ENCODE results near the gene SERTAD2.

Gene SERTAD2

DNA sequence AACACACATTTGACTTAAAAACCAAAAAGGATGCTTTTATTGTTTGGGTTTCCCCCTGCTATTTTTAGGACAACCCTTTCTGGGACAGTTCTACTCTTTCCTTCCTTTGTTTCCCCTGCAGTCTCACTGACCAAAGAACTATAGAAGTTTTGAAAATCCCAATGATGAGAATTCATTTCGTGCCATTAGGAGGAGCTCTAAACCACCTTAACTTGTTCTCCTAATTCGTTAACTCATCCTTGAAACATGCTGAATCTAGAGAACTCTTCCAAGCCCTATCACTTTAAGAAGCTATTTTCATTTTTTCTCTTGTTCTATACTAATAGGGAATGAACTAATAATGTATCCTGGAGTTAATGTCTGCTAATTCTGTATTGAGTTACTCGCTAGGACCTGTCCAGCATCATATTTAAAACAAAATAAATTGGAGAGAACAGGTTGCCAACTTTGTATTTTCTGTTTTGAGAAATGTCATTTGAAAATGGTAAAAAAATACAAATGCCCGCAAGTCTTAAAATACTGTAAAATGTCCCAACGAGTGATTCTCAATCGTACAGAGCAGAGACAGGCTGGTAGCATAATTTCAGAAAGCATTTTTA is 66.7 kb downstream of the SERTAD2 start:
- DNase-seq (ENCODE audit: low read depth in 3 of 3, low spot score in 1 of 3): no peak

DNA sequence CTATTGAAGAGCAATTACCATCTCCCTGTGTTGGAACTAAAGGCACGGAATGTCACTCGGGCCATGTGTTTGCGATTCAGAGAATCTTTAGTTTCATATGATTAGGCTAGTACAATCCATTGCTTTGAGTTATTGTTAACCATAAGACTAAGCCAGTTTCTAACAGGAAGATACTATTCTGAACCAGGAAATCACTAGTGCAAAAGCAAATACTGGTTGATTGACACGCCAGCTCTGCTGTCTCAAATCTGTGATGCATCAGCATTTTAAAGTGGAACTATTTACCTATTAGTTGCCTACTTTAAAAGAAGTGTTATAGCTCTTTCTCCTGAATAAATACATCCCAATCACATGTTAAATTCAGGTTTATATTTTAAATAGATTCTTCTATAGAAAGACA is 67.7 kb downstream of the SERTAD2 start:
- no peak for DNase-seq (ENCODE audit: low read depth in 3 of 3, low spot score in 1 of 3)

DNA sequence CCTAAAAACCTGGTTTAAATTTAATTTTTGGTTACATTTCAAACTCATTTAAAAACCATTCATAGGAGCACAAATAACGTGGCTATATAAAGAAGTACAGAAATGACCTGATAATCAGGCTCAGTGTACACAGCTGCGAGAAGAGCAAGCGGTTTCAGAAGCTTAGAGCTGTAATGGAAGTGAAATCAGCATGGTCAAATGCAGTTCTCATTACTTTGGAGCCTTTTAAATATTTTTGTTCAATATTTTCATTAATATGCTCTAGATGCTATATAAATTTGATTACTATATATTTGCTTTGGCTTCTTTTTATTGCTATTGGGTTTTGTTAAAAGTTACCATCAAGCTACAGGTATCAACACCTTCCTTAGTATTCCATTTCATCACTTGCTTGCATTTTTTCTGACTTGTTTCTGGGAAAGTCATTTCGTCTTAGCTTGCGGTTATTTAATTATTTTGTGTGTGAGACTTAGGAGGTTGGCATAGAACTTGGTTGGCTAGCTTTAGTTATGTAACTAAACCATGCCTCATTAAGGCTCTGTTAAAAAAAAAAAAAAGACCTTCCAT is 70.9 kb downstream of the SERTAD2 start:
- DNase-seq (ENCODE audit: low read depth in 3 of 3, low spot score in 1 of 3): no peak

DNA sequence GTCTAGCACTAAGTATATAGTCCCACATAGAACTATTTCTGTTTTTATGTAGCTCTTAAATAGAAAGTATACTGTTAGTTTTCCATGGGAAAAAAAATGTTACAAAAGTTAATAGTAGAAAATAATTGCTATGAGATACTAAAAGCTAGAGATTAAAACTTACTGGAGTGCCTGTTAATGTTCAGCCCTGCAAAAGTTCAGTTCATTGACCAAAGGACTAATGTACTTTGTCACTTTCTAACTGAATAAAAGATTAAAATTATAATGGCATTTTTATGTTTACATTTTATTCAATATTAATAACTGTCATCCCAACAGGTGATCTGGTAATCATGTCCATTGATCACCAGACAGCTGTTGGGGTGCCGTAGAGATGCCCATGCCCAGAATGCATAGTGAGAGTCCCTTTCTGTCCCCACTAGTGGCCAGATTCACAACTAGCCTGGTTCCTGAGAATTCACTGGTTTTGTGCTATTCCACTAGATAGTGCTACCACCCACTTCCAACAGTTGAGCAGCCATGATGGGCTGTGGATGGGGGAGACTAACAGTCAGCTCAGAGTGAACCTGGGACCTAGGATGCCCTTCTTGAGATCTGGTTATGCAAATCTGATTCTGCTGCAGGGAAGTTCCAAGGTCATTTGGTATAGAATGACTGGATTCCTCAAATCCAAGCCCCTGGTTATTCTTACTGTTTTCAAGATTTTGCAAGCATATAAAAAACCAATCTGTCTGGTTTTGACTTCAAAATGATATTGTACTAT is 71.8 kb downstream of the SERTAD2 start:
- no peak for DNase-seq (ENCODE audit: low read depth in 3 of 3, low spot score in 1 of 3)
